GM23338 (cell line): ENCODE measurements around the gene OVCH1. TPM values are rescaled to one million over a fixed set of nuclear protein-coding genes. Genes with fewer than 3 reads are reported as not detected.

Experiments
- ATAC-seq: fragments of 200-7000 bp; cut with Tn5 transposase; 3 replicates; pipeline ENCODE4 v1.9.1; 2020
- DNase-seq: peaks from one replicate; pipeline ENCODE4 v3.0.0-alpha.2; 2015; ENCODE audit warnings: low spot score
- H2AFZ ChIP-seq: fragments of 200-600 bp; sonication (generic); 2 replicates; pipeline ENCODE4 v1.8.0; 2016; ENCODE audit warnings: antibody characterized with exemption, mild to moderate bottlenecking, moderate library complexity
- H3F3A ChIP-seq: fragments of 200-600 bp; sonication (generic); replicated peaks from 2 replicates; pipeline ENCODE4 v1.8.0; 2017; ENCODE audit warnings: antibody characterized with exemption, mixed run types, low read depth
- H3K27ac ChIP-seq: fragments of 200-600 bp; sonication (generic); 2 replicates; pipeline ENCODE4 v1.6.1; 2016; ENCODE audit warnings: low read depth
- H3K27me3 ChIP-seq: fragments of 200-600 bp; sonication (generic); 2 replicates; pipeline ENCODE4 v1.8.0; 2016; ENCODE audit warnings: mild to moderate bottlenecking, mixed run types, moderate library complexity; ENCODE audit not compliant: insufficient read depth
- H3K36me3 ChIP-seq: fragments of 200-600 bp; sonication (generic); 2 replicates; pipeline ENCODE4 v1.8.0; 2016; ENCODE audit warnings: mild to moderate bottlenecking; ENCODE audit not compliant: insufficient read depth
- H3K4me1 ChIP-seq: fragments of 200-600 bp; sonication (generic); 2 replicates; pipeline ENCODE4 v1.8.0; 2016; ENCODE audit warnings: mild to moderate bottlenecking, moderate library complexity; ENCODE audit not compliant: insufficient read depth
- H3K4me2 ChIP-seq: fragments of 200-600 bp; sonication (generic); 2 replicates; pipeline ENCODE4 v1.7.1; 2017; ENCODE audit warnings: mixed run types
- H3K4me3 ChIP-seq: fragments of 200-600 bp; sonication (generic); 2 replicates; pipeline ENCODE4 v1.6.1; 2016; ENCODE audit warnings: mixed run types
- H3K79me2 ChIP-seq: fragments of 200-600 bp; sonication (generic); replicated peaks from 2 replicates; pipeline ENCODE4 v1.8.0; 2017; ENCODE audit warnings: mild to moderate bottlenecking; ENCODE audit not compliant: insufficient read depth
- H3K9me2 ChIP-seq: fragments of 200-600 bp; sonication (generic); 2 replicates; pipeline ENCODE4 v1.8.0; 2017; ENCODE audit not compliant: insufficient read depth
- H4K20me1 ChIP-seq: fragments of 200-600 bp; sonication (generic); replicated peaks from 2 replicates; pipeline ENCODE4 v1.8.0; 2017; ENCODE audit warnings: mild to moderate bottlenecking; ENCODE audit not compliant: insufficient read depth
- H3K27ac Mint-ChIP-seq: 2 replicates; pipeline ENCODE4 v1.8.0; 2020; ENCODE audit warnings: inconsistent platforms, mild to moderate bottlenecking, moderate library complexity, mixed read lengths
- H3K27me3 Mint-ChIP-seq: 3 replicates; pipeline ENCODE4 v1.8.0; 2022; ENCODE audit warnings: low read depth, mild to moderate bottlenecking, moderate library complexity, mixed read lengths, inconsistent platforms; ENCODE audit not compliant: insufficient read depth, poor library complexity
- H3K36me3 Mint-ChIP-seq: 3 replicates; pipeline ENCODE4 v1.8.0; 2021; ENCODE audit warnings: low read depth, mild to moderate bottlenecking, inconsistent platforms, moderate library complexity, mixed read lengths
- H3K4me1 Mint-ChIP-seq: 3 replicates; pipeline ENCODE4 v1.8.0; 2020; ENCODE audit warnings: mild to moderate bottlenecking, inconsistent platforms, mixed read lengths
- H3K4me3 Mint-ChIP-seq: 3 replicates; pipeline ENCODE4 v1.8.0; 2021; ENCODE audit warnings: moderate library complexity, mild to moderate bottlenecking, inconsistent platforms, mixed read lengths
- H3K9me3 Mint-ChIP-seq: 3 replicates; pipeline ENCODE4 v1.8.0; 2020; ENCODE audit warnings: moderate library complexity, mild to moderate bottlenecking, inconsistent platforms, mixed read lengths
- CREB1 ChIP-seq: fragments of 250-450 bp; sonication (Bioruptor Pico); IDR thresholded peaks from 2 replicates; pipeline ENCODE4 v1.5.0; 2020; ENCODE audit warnings: low read depth, mild to moderate bottlenecking, moderate library complexity
- EZH2phosphoT487 ChIP-seq: fragments of 200-600 bp; sonication (generic); IDR thresholded peaks from one replicate; pipeline ENCODE4 v1.8.1; 2018; ENCODE audit warnings: antibody characterized with exemption; ENCODE audit not compliant: unreplicated experiment
- JUNB ChIP-seq: IDR thresholded peaks from one replicate; pipeline ENCODE4 v1.6.1; 2016; ENCODE audit warnings: antibody characterized with exemption; ENCODE audit not compliant: unreplicated experiment
- NANOG ChIP-seq: IDR thresholded peaks from 2 replicates; pipeline ENCODE4 v1.6.1; 2016; ENCODE audit warnings: antibody characterized with exemption, borderline replicate concordance
- POLR2AphosphoS5 ChIP-seq: IDR thresholded peaks from 2 replicates; pipeline ENCODE4 v1.6.1; 2016; ENCODE audit warnings: antibody characterized with exemption, low read depth
- STAT1 ChIP-seq: IDR thresholded peaks from one replicate; pipeline ENCODE4 v1.6.1; 2016; ENCODE audit warnings: antibody characterized with exemption; ENCODE audit not compliant: unreplicated experiment
- ZNF331 ChIP-seq: fragments of 250-450 bp; sonication (Bioruptor Pico); IDR thresholded peaks from 2 replicates; pipeline ENCODE4 v1.5.0; 2020; ENCODE audit warnings: low read depth, mild to moderate bottlenecking, moderate library complexity
- polyA plus RNA-seq: library from polyadenylated mRNA; unstranded; fragments of >200 nt; fragmentation: Nextera tagmentation; extraction: Ambion mirVana; gene quantifications from 2 replicates; pipeline ENCODE4 v1.2.1, GENCODE V29; 2016
- total RNA-seq: library from RNA; depleted of rRNA; stranded (reverse); fragments of >200 nt; shearing (Covaris generic); gene quantifications from 2 replicates; pipeline ENCODE4 v1.2.3, GENCODE V29; 2014
- TF ChIP-seq, protein P1 (sequence below): fragments of 250-450 bp; sonication (Bioruptor Pico); IDR thresholded peaks from 2 replicates; pipeline ENCODE4 v1.5.0; 2020; ENCODE audit warnings: mild to moderate bottlenecking, moderate library complexity
- TF ChIP-seq, protein P2 (sequence below): IDR thresholded peaks from one replicate; pipeline ENCODE4 v1.6.1; 2018; ENCODE audit warnings: antibody characterized with exemption; ENCODE audit not compliant: unreplicated experiment
- TF ChIP-seq, protein P3 (sequence below), 2 experiments: fragments of 200-600 bp in 1 of 2; sonication (generic) in 1 of 2; conservative IDR thresholded peaks; 2 replicates each; pipeline versions ENCODE4 v1.5.1 to v1.6.1; 2016 to 2017; ENCODE audit warnings: antibody characterized with exemption in 2 of 2, low read depth in 2 of 2, mild to moderate bottlenecking in 2 of 2, moderate library complexity in 1 of 2

OVCH1 gene
- total and polyA plus RNA-seq, 2 experiments from 2014 or later = not detected

DNA sequence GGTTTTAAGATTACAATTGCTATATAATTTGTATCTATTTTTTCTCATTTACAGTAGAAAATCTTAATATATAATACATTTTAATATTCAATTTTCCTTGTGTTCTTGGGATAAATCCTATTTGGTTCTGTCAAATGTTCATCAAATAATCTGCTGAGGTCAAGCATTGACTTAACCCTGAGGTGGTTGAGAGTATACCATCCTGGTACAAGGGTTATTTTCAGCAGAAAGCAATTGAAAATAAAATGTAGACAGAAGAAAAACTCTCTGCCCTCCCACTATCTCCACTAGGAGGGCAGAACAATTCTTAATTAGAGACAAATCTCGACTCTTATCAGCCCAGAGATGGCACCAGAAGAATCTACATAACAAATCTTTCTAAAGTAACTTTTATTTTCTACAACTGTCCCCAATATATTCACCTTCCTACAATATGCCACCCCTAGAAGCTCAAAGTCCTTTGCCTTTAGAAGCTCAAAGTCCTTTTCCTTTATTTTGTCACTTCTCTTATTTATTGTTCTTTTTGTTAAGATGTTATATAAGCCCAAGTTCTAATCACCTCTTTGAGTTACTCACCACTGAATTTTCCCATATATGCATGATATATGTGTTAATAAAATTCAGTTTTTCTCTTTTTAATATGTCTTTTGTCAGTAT, 58.6 kb downstream of the OVCH1 start:
- no peaks in the 10 kb centered on the region for H3K9me2 ChIP-seq
- H3F3A ChIP-seq = no peaks in the 10 kb centered on the region
- no peak overlapping the region for H3K4me3 Mint-ChIP-seq
- no peaks in the 10 kb centered on the region for H3K27me3 ChIP-seq
- no peaks in the 10 kb centered on the region for H3K36me3 Mint-ChIP-seq
- no peak overlapping the region for H2AFZ ChIP-seq
- TF ChIP-seq, protein P1, sequence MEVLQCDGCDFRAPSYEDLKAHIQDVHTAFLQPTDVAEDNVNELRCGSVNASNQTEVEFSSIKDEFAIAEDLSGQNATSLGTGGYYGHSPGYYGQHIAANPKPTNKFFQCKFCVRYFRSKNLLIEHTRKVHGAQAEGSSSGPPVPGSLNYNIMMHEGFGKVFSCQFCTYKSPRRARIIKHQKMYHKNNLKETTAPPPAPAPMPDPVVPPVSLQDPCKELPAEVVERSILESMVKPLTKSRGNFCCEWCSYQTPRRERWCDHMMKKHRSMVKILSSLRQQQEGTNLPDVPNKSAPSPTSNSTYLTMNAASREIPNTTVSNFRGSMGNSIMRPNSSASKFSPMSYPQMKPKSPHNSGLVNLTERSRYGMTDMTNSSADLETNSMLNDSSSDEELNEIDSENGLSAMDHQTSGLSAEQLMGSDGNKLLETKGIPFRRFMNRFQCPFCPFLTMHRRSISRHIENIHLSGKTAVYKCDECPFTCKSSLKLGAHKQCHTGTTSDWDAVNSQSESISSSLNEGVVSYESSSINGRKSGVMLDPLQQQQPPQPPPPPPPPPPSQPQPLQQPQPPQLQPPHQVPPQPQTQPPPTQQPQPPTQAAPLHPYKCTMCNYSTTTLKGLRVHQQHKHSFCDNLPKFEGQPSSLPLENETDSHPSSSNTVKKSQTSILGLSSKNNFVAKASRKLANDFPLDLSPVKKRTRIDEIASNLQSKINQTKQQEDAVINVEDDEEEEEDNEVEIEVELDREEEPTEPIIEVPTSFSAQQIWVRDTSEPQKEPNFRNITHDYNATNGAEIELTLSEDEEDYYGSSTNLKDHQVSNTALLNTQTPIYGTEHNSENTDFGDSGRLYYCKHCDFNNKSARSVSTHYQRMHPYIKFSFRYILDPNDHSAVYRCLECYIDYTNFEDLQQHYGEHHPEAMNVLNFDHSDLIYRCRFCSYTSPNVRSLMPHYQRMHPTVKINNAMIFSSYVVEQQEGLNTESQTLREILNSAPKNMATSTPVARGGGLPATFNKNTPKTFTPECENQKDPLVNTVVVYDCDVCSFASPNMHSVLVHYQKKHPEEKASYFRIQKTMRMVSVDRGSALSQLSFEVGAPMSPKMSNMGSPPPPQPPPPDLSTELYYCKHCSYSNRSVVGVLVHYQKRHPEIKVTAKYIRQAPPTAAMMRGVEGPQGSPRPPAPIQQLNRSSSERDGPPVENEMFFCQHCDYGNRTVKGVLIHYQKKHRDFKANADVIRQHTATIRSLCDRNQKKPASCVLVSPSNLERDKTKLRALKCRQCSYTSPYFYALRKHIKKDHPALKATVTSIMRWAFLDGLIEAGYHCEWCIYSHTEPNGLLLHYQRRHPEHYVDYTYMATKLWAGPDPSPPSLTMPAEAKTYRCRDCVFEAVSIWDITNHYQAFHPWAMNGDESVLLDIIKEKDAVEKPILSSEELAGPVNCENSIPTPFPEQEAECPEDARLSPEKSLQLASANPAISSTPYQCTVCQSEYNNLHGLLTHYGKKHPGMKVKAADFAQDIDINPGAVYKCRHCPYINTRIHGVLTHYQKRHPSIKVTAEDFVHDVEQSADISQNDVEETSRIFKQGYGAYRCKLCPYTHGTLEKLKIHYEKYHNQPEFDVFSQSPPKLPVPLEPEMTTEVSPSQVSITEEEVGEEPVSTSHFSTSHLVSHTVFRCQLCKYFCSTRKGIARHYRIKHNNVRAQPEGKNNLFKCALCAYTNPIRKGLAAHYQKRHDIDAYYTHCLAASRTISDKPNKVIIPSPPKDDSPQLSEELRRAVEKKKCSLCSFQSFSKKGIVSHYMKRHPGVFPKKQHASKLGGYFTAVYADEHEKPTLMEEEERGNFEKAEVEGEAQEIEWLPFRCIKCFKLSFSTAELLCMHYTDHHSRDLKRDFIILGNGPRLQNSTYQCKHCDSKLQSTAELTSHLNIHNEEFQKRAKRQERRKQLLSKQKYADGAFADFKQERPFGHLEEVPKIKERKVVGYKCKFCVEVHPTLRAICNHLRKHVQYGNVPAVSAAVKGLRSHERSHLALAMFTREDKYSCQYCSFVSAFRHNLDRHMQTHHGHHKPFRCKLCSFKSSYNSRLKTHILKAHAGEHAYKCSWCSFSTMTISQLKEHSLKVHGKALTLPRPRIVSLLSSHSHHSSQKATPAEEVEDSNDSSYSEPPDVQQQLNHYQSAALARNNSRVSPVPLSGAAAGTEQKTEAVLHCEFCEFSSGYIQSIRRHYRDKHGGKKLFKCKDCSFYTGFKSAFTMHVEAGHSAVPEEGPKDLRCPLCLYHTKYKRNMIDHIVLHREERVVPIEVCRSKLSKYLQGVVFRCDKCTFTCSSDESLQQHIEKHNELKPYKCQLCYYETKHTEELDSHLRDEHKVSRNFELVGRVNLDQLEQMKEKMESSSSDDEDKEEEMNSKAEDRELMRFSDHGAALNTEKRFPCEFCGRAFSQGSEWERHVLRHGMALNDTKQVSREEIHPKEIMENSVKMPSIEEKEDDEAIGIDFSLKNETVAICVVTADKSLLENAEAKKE = no peak
- no peak for TF ChIP-seq EZH2phosphoT487
- no peak for TF ChIP-seq POLR2AphosphoS5
- TF ChIP-seq ZNF331 (CRISPR knock-in tag) = no peak
- no peak for TF ChIP-seq CREB1
- no peak for TF ChIP-seq STAT1
- TF ChIP-seq, protein P2, sequence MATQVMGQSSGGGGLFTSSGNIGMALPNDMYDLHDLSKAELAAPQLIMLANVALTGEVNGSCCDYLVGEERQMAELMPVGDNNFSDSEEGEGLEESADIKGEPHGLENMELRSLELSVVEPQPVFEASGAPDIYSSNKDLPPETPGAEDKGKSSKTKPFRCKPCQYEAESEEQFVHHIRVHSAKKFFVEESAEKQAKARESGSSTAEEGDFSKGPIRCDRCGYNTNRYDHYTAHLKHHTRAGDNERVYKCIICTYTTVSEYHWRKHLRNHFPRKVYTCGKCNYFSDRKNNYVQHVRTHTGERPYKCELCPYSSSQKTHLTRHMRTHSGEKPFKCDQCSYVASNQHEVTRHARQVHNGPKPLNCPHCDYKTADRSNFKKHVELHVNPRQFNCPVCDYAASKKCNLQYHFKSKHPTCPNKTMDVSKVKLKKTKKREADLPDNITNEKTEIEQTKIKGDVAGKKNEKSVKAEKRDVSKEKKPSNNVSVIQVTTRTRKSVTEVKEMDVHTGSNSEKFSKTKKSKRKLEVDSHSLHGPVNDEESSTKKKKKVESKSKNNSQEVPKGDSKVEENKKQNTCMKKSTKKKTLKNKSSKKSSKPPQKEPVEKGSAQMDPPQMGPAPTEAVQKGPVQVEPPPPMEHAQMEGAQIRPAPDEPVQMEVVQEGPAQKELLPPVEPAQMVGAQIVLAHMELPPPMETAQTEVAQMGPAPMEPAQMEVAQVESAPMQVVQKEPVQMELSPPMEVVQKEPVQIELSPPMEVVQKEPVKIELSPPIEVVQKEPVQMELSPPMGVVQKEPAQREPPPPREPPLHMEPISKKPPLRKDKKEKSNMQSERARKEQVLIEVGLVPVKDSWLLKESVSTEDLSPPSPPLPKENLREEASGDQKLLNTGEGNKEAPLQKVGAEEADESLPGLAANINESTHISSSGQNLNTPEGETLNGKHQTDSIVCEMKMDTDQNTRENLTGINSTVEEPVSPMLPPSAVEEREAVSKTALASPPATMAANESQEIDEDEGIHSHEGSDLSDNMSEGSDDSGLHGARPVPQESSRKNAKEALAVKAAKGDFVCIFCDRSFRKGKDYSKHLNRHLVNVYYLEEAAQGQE = no peak
- no peak for TF ChIP-seq JUNB
- TF ChIP-seq, protein P3, sequence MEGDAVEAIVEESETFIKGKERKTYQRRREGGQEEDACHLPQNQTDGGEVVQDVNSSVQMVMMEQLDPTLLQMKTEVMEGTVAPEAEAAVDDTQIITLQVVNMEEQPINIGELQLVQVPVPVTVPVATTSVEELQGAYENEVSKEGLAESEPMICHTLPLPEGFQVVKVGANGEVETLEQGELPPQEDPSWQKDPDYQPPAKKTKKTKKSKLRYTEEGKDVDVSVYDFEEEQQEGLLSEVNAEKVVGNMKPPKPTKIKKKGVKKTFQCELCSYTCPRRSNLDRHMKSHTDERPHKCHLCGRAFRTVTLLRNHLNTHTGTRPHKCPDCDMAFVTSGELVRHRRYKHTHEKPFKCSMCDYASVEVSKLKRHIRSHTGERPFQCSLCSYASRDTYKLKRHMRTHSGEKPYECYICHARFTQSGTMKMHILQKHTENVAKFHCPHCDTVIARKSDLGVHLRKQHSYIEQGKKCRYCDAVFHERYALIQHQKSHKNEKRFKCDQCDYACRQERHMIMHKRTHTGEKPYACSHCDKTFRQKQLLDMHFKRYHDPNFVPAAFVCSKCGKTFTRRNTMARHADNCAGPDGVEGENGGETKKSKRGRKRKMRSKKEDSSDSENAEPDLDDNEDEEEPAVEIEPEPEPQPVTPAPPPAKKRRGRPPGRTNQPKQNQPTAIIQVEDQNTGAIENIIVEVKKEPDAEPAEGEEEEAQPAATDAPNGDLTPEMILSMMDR (conservative IDR thresholded peaks at IDR 0.05; ENCODE audit: low read depth in 2 of 2) = no peak
- TF ChIP-seq NANOG = no peak
- no peaks in the 10 kb centered on the region for H3K4me1 Mint-ChIP-seq
- H3K27me3 Mint-ChIP-seq = no peaks in the 10 kb centered on the region
- no peaks in the 10 kb centered on the region for H3K79me2 ChIP-seq
- no peak overlapping the region for H3K4me3 ChIP-seq
- H3K36me3 ChIP-seq = no peaks in the 10 kb centered on the region; the same call in 1 of the 2 replicates
- H3K4me1 ChIP-seq = no peaks in the 10 kb centered on the region
- no peak overlapping the region for H3K27ac ChIP-seq
- DNase-seq = no peak
- no peak overlapping the region for H3K4me2 ChIP-seq
- peaks cover 2% of the 10 kb centered on the region; the same call in 1 of the 3 replicates for H3K9me3 Mint-ChIP-seq
- no peak for ATAC-seq
- H4K20me1 ChIP-seq = no peaks in the 10 kb centered on the region
- H3K27ac Mint-ChIP-seq = no peak overlapping the region
